Keratinocyte (primary cell): Measurements from ENCODE around the gene METTL21A. TPM values are rescaled to one million over a fixed set of nuclear protein-coding genes. Genes with fewer than 3 reads are reported as not detected.
A peak's percentile ranks its signal among the peaks of the same experiment; 100 is the strongest.
"Not testable (repeated sequence)": the region's sequence is repeated elsewhere in the genome, so short reads cannot be mapped to it uniquely, and the experiment has no call there.

Experiments used
- DNase-seq: peaks from one replicate; pipeline ENCODE4 v3.0.0-alpha.2; 2011; ENCODE audit warnings: low read depth, missing footprints, low spot score
- FAIRE-seq: peaks from 2 replicates; lab custom pipeline; 2011; peaks lifted over from hg19 to GRCh38; lab: Jason Lieb, UNC
- H2AFZ ChIP-seq: 2 replicates; pipeline ENCODE4 v1.6.0; 2012; ENCODE audit warnings: low read length, control low read depth, inconsistent platforms; ENCODE audit not compliant: control insufficient read depth
- H3K27ac ChIP-seq: 2 replicates; pipeline ENCODE4 v1.5.1; 2011; ENCODE audit warnings: low read length; ENCODE audit not compliant: control insufficient read depth, insufficient read depth
- H3K27me3 ChIP-seq: 3 replicates; pipeline ENCODE4 v1.6.0; 2011; ENCODE audit warnings: low read length; ENCODE audit not compliant: control insufficient read depth, insufficient read depth; ENCODE audit errors: extremely low read depth
- H3K36me3 ChIP-seq, 2 experiments: 2 replicates in 1 of 2; 3 replicates in 1 of 2; pipeline ENCODE4 v1.5.1; 2011; ENCODE audit warnings: low read length in 2 of 2, mild to moderate bottlenecking in 1 of 2; ENCODE audit not compliant: control insufficient read depth in 2 of 2, insufficient read depth in 2 of 2; ENCODE audit errors: extremely low read depth in 1 of 2
- H3K4me1 ChIP-seq: 3 replicates; pipeline ENCODE4 v1.5.1; 2011; ENCODE audit warnings: low read length; ENCODE audit not compliant: control insufficient read depth, insufficient read depth; ENCODE audit errors: extremely low read depth
- H3K4me2 ChIP-seq: 3 replicates; pipeline ENCODE4 v1.6.0; 2011; ENCODE audit warnings: low read depth, low read length; ENCODE audit not compliant: control insufficient read depth, insufficient read depth; ENCODE audit errors: extremely low read depth
- H3K4me3 ChIP-seq, 3 experiments: fragments of 200-600 bp in 1 of 3; sonication (generic) in 1 of 3; 2 replicates in 2 of 3; 3 replicates in 1 of 3; pipeline ENCODE4 v1.5.1; 2011 to 2016; ENCODE audit warnings: low read length in 3 of 3, mild to moderate bottlenecking in 3 of 3, control low read depth in 2 of 3, inconsistent platforms in 1 of 3, low read depth in 1 of 3, mixed read lengths in 1 of 3, mixed run types in 1 of 3, moderate library complexity in 1 of 3; ENCODE audit not compliant: control insufficient read depth in 2 of 3, insufficient read depth in 2 of 3; ENCODE audit errors: extremely low read depth in 1 of 3
- H3K79me2 ChIP-seq: 2 replicates; pipeline ENCODE4 v1.6.0; 2012; ENCODE audit warnings: low read length; ENCODE audit not compliant: control insufficient read depth, insufficient read depth
- H3K9ac ChIP-seq: 3 replicates; pipeline ENCODE4 v1.6.0; 2011; ENCODE audit warnings: low read length; ENCODE audit not compliant: control insufficient read depth, insufficient read depth; ENCODE audit errors: extremely low read depth
- H3K9me1 ChIP-seq: 3 replicates; pipeline ENCODE4 v1.6.0; 2011; ENCODE audit warnings: low read length; ENCODE audit not compliant: control insufficient read depth, insufficient read depth; ENCODE audit errors: extremely low read depth
- H3K9me3 ChIP-seq: 2 replicates; pipeline ENCODE4 v1.5.1; 2012; ENCODE audit warnings: low read depth, low read length; ENCODE audit not compliant: control insufficient read depth
- H4K20me1 ChIP-seq: 3 replicates; pipeline ENCODE4 v1.6.0; 2011; ENCODE audit warnings: low read length; ENCODE audit not compliant: control insufficient read depth, insufficient read depth; ENCODE audit errors: extremely low read depth
- EZH2 ChIP-seq: IDR thresholded peaks from one replicate; pipeline ENCODE4 v1.6.1; 2012; ENCODE audit warnings: inconsistent platforms, mild to moderate bottlenecking, low read length, moderate library complexity
- dilution Hi-C: fragments of 300-500 bp; cut with MboI; formaldehyde crosslinking; loops from one replicate; pipeline ENCODE4 v1.7.0; 2020; ENCODE audit warnings: low sequenced_read_pairs; ENCODE audit not compliant: extremely low pct_ligation_motif_present
- polyA plus RNA-seq, 5 experiments: library from polyadenylated mRNA; depleted of rRNA in 3 of 5; stranded (reverse) in 3 of 5; stranded (forward) in 1 of 5; unstranded in 1 of 5; fragments of >200 nt; gene quantifications; 1 replicate in 1 of 5; 2 replicates in 3 of 5; 3 replicates in 1 of 5; pipeline versions ENCODE4 v1.2.1 to v1.2.3, GENCODE V29; 2011 to 2012; ENCODE audit warnings: missing spikeins in 2 of 5, low read depth in 1 of 5, low replicate concordance in 1 of 5
- TF ChIP-seq, protein P1 (sequence below), 3 experiments: IDR thresholded peaks in 1 of 3; conservative IDR thresholded peaks in 1 of 3; optimal IDR thresholded peaks in 1 of 3; 2 replicates in 2 of 3; 3 replicates in 1 of 3; pipeline versions ENCODE3 to v1.5.1; 2011; ENCODE audit warnings: low read length in 3 of 3, mild to moderate bottlenecking in 3 of 3, moderate library complexity in 2 of 3, control low read depth in 1 of 3, inconsistent platforms in 1 of 3; ENCODE audit not compliant: insufficient read depth in 2 of 3; ENCODE audit errors: extremely low read depth in 1 of 3

The METTL21A gene
- polyA plus RNA-seq, 1 donor (not counting 4 experiments of a cell fraction or from before 2014, with no cell fraction given), result 10.1 TPM

DNA sequence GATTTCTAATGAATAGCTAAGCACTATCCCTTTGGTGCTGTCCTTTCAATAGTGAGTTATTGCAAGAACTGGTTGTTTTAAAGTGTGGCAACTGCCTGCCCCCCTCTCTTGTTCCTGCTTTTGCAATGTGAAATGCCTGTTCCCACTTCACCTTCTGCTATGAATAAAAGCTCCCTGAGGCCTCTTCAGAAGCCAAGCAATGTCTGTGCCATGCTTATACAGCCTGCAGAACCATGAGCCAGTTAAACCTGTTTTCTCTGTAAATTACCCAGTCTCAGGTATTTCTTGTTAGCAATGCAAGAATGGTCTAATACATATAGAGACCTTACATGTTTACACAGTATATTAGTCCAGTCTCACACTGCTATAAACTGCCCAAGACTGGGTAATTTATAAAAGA, 15.0 kb upstream of the METTL21A start:
- no peak for TF ChIP-seq EZH2
- TF ChIP-seq, protein P1, sequence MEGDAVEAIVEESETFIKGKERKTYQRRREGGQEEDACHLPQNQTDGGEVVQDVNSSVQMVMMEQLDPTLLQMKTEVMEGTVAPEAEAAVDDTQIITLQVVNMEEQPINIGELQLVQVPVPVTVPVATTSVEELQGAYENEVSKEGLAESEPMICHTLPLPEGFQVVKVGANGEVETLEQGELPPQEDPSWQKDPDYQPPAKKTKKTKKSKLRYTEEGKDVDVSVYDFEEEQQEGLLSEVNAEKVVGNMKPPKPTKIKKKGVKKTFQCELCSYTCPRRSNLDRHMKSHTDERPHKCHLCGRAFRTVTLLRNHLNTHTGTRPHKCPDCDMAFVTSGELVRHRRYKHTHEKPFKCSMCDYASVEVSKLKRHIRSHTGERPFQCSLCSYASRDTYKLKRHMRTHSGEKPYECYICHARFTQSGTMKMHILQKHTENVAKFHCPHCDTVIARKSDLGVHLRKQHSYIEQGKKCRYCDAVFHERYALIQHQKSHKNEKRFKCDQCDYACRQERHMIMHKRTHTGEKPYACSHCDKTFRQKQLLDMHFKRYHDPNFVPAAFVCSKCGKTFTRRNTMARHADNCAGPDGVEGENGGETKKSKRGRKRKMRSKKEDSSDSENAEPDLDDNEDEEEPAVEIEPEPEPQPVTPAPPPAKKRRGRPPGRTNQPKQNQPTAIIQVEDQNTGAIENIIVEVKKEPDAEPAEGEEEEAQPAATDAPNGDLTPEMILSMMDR (optimal IDR thresholded peaks at IDR 0.05 in 1 of 3, IDR thresholded peaks at IDR 0.05 in 1 of 3, conservative IDR thresholded peaks at IDR 0.05 in 1 of 3; ENCODE audit: extremely low read depth in 1 of 3, insufficient read depth in 2 of 3, low read length in 3 of 3), result no peak
- no peak for FAIRE-seq
- dilution Hi-C loops, result no loop called here

DNA sequence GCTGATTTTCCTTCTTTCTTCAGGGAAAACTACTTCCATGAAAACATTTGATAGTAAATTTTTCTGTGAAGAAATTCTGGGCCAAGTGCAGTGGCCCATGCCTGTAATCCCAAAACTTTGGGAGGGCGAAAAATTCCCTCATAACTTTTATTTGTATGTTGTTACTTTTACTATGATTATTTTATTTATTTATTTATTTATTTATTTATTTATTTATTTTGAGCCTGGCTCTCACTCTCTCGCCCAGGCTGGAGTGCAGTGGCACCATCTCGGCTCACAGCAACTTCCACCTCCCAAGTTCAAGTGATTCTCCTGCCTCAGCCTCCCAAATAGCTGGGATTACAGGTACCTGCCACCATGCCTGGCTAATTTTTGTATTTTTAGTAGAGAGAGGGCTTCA, 14.1 kb upstream of the METTL21A start:
- H3K27me3 ChIP-seq, DNase-seq, H3K79me2 ChIP-seq, H3K36me3 ChIP-seq, H3K9me1 ChIP-seq, FAIRE-seq, H3K4me3 ChIP-seq, H3K9ac ChIP-seq, H4K20me1 ChIP-seq, H3K4me2 ChIP-seq, H3K9me3 ChIP-seq, H3K27ac ChIP-seq, dilution Hi-C loops, H2AFZ ChIP-seq: not testable (repeated sequence)
- peaks cover 12% of the 10 kb centered on the region for H3K4me1 ChIP-seq

More for the DNA sequence above, 15.0 kb upstream of the METTL21A start:
- no peak overlapping the region for H3K4me2 ChIP-seq
- no peaks in the 10 kb centered on the region for H3K36me3 ChIP-seq
- DNase-seq, result no peak
- no peaks in the 10 kb centered on the region for H3K27me3 ChIP-seq
- no peak overlapping the region for H3K4me3 ChIP-seq
- H3K4me1 ChIP-seq, result peaks cover 9% of the 10 kb centered on the region
- H3K79me2 ChIP-seq, result no peaks in the 10 kb centered on the region
- H3K9me1 ChIP-seq, result no peaks in the 10 kb centered on the region
- H3K9me3 ChIP-seq, result no peaks in the 10 kb centered on the region
- H4K20me1 ChIP-seq, result no peaks in the 10 kb centered on the region
- no peak overlapping the region for H3K9ac ChIP-seq
- no peak overlapping the region for H2AFZ ChIP-seq
- H3K27ac ChIP-seq, result no peak overlapping the region

DNA sequence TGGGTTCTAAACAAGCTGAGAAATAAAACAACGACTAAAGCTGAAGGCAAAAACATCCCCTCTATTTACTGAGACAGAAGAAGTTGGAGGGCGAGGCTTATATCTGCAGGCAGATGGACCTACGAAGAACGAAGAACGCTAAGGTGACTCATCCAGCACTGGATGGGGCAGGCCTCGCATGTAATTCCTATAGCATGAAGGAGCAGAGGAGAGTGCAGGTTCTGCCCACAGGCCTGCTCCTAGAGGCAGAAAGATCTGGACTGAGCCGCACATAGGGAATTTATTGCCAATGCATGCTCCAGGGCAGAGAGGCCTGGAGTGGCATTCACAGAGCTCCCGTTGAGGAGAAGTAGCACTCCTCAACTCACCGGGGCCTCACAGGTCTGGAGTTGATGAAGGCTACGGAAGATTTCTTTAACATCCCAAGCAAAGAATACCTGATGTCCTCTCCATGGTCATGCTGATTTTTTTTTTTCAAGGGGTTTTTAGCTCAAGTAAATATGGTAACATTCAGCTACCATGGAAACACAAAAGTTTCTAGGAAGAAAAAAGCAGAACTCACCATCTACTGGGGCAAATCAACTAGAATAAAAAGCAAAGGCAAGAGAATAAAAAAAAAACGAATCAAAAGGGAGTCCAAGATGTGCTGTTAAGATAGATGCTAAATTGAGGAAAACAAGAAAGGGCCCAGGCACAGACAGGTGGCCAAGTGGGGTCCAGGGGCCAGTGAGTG, 10.4 kb upstream of the METTL21A start:
- dilution Hi-C loops, result no loop called here
- Histone ChIP-seq H3K9me3 (no peaks in the 10 kb centered on the region), H3K9me1 (no peaks in the 10 kb centered on the region), H3K36me3 (no peaks in the 10 kb centered on the region), H2AFZ (no peak overlapping the region), H3K79me2 (no peaks in the 10 kb centered on the region), H3K4me1 (peaks cover 27% of the 10 kb centered on the region), H3K27me3 (no peaks in the 10 kb centered on the region), H4K20me1 (no peaks in the 10 kb centered on the region), H3K4me2 (peak overlapping the region; percentile 27), H3K9ac (no peak overlapping the region), H3K4me3 (no peak overlapping the region), H3K27ac (no peak overlapping the region)
- DNase-seq (peak; percentile 76), FAIRE-seq (peak; percentile 84)
- TF ChIP-seq, protein P1 (optimal IDR thresholded peaks at IDR 0.05 in 1 of 3, IDR thresholded peaks at IDR 0.05 in 1 of 3, conservative IDR thresholded peaks at IDR 0.05 in 1 of 3; ENCODE audit: extremely low read depth in 1 of 3, insufficient read depth in 2 of 3, low read length in 3 of 3), result peak in 1 of 3 experiments; percentile 3
- TF ChIP-seq EZH2, result no peak
